Fibroblast of lung (primary cell): ENCODE measurements around the gene GAB1. TPM values are rescaled to one million over a fixed set of nuclear protein-coding genes. Genes with fewer than 3 reads are reported as not detected.

Experiments
- DNase-seq, 2 donors: peaks; one replicate each; pipeline versions ENCODE4 v3.0.0 to v3.0.0-alpha.2; 2010; ENCODE audit warnings: low read depth in 2 of 2
- H2AFZ ChIP-seq: 2 replicates; pipeline ENCODE4 v1.5.1; 2012; ENCODE audit warnings: low read length, control low read depth, inconsistent platforms
- H3K27ac ChIP-seq: 2 replicates; pipeline ENCODE4 v1.5.1; 2011; ENCODE audit warnings: low read length, control low read depth; ENCODE audit not compliant: insufficient read depth
- H3K27me3 ChIP-seq: 2 replicates; pipeline ENCODE4 v1.5.1; 2011; ENCODE audit warnings: mild to moderate bottlenecking, low read length; ENCODE audit not compliant: control insufficient read depth, insufficient read depth
- H3K36me3 ChIP-seq: 2 replicates; pipeline ENCODE4 v1.5.1; 2011; ENCODE audit warnings: low read length; ENCODE audit not compliant: control insufficient read depth, insufficient read depth
- H3K4me1 ChIP-seq: 2 replicates; pipeline ENCODE4 v1.5.1; 2011; ENCODE audit warnings: low read length; ENCODE audit not compliant: control insufficient read depth, insufficient read depth; ENCODE audit errors: extremely low read depth
- H3K4me2 ChIP-seq: 2 replicates; pipeline ENCODE4 v1.5.1; 2011; ENCODE audit warnings: low read length, control low read depth; ENCODE audit not compliant: insufficient read depth; ENCODE audit errors: extremely low read depth
- H3K4me3 ChIP-seq, 4 experiments: fragments of 200-600 bp in 1 of 4; sonication (generic) in 1 of 4; replicated peaks in 1 of 4; 2 replicates each; pipeline ENCODE4 v1.5.1; 2011 to 2016; ENCODE audit warnings: low read length in 4 of 4, low read depth in 3 of 4, mild to moderate bottlenecking in 3 of 4, control low read depth in 2 of 4, inconsistent platforms in 1 of 4, mixed read lengths in 1 of 4; ENCODE audit not compliant: insufficient read depth in 1 of 4; ENCODE audit errors: control extremely low read depth in 1 of 4
- H3K79me2 ChIP-seq: 2 replicates; pipeline ENCODE4 v1.5.1; 2012; ENCODE audit warnings: mild to moderate bottlenecking, low read length, inconsistent platforms; ENCODE audit not compliant: control insufficient read depth, insufficient read depth
- H3K9ac ChIP-seq: 2 replicates; pipeline ENCODE4 v1.5.1; 2011; ENCODE audit warnings: mild to moderate bottlenecking, low read length, control low read depth; ENCODE audit not compliant: insufficient read depth
- H3K9me3 ChIP-seq: 2 replicates; pipeline ENCODE4 v1.5.1; 2012; ENCODE audit warnings: low read depth, low read length; ENCODE audit not compliant: control insufficient read depth, insufficient read depth
- H4K20me1 ChIP-seq: 2 replicates; pipeline ENCODE4 v1.5.1; 2011; ENCODE audit warnings: low read length; ENCODE audit not compliant: control insufficient read depth, insufficient read depth; ENCODE audit errors: extremely low read depth
- CTCF ChIP-seq, 2 donors: IDR thresholded peaks in 1 of 2; conservative IDR thresholded peaks in 1 of 2; 1 replicate in 1 of 2; 2 replicates in 1 of 2; pipeline ENCODE4 v1.5.1; 2011 to 2012; ENCODE audit warnings: low read length in 2 of 2, control low read depth in 1 of 2, inconsistent platforms in 1 of 2, low read depth in 1 of 2, mild to moderate bottlenecking in 1 of 2
- EZH2 ChIP-seq: IDR thresholded peaks from 2 replicates; pipeline ENCODE4 v1.5.1; 2012; ENCODE audit warnings: low read length, control low read depth, mild to moderate bottlenecking; ENCODE audit errors: missing control alignments
- polyA plus RNA-seq, 2 donors: library from polyadenylated mRNA; depleted of rRNA in 1 of 2; stranded (reverse) in 1 of 2; unstranded in 1 of 2; fragments of >200 nt; gene quantifications; 2 replicates each; pipeline ENCODE4 v1.2.1, GENCODE V29; 2011 to 2012; ENCODE audit warnings: missing spikeins in 1 of 2
- total RNA-seq: library from RNA; depleted of rRNA; stranded (reverse); fragments of >200 nt; gene quantifications from 2 replicates; pipeline ENCODE4 v1.2.1, GENCODE V29; 2014

Gene GAB1
- total and polyA plus RNA-seq, 2 donors (not counting 1 experiment from before 2014, with no cell fraction given): 10.6 to 18.0 TPM

DNA sequence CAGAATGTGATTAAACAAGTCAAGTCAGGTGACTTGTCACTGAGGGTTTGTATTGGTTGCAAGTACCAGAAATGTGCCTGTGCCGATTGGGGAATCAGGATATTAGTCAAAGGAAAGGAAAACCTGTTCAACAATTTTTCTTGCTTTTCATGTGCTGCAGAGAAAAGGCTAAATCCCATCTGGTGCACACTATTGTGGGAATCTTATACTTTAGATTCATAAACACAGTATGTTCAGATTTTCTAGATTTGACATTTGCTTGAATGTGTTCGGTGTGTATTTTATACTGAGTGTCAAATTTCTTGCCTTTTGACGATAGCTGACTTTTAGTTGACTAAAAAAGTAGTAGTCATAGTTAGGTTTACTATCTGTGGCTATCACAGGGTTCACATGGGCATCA is 37.6 kb downstream of the GAB1 start:
- no peak overlapping the region for H3K9ac ChIP-seq

DNA sequence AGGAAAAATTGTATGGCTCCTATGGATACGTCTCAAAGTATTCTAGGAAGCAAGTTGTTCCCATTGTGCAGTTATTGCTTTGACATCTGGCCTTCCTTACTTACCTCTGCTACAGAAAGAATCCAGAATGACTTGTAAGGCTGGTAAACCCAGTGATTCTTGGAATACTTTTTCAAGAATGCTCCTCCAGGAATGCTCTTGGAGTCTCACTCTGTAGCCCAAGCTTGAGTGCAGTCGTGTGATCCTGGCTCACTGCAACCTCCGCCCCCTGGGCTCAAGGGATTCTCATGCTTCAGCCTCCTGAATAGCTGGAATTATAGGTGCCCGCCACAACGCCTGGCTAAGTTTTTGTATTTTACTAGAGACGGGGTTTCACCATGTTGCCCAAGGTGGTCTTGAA is 38.1 kb downstream of the GAB1 start:
- Histone ChIP-seq H3K27ac (no peak overlapping the region), H3K9ac (no peak overlapping the region), H3K27me3 (no peaks in the 10 kb centered on the region), H3K4me3 (no peak overlapping the region), H2AFZ (no peak overlapping the region), H4K20me1 (no peaks in the 10 kb centered on the region), H3K36me3 (no peaks in the 10 kb centered on the region), H3K9me3 (no peaks in the 10 kb centered on the region), H3K4me1 (peaks cover 2% of the 10 kb centered on the region), H3K4me2 (no peak overlapping the region), H3K79me2 (peaks cover 12% of the 10 kb centered on the region)
- DNase-seq: peak in 1 of 2 donors; percentile 16
- TF ChIP-seq EZH2 (no peak), CTCF (conservative IDR thresholded peaks at IDR 0.05 in 1 of 2, IDR thresholded peaks at IDR 0.05 in 1 of 2; ENCODE audit: low read depth in 1 of 2, low read length in 2 of 2) (no peak)

More for the DNA sequence above, 37.6 kb downstream of the GAB1 start:
- Histone ChIP-seq H3K9me3 (no peaks in the 10 kb centered on the region), H2AFZ (no peak overlapping the region), H4K20me1 (no peaks in the 10 kb centered on the region), H3K4me1 (peaks cover 2% of the 10 kb centered on the region), H3K79me2 (peaks cover 9% of the 10 kb centered on the region), H3K4me2 (no peak overlapping the region), H3K4me3 (no peak overlapping the region), H3K27me3 (no peaks in the 10 kb centered on the region), H3K36me3 (no peaks in the 10 kb centered on the region), H3K27ac (no peak overlapping the region)
- TF ChIP-seq EZH2 (no peak), CTCF (conservative IDR thresholded peaks at IDR 0.05 in 1 of 2, IDR thresholded peaks at IDR 0.05 in 1 of 2; ENCODE audit: low read depth in 1 of 2, low read length in 2 of 2) (no peak)
- DNase-seq: no peak

DNA sequence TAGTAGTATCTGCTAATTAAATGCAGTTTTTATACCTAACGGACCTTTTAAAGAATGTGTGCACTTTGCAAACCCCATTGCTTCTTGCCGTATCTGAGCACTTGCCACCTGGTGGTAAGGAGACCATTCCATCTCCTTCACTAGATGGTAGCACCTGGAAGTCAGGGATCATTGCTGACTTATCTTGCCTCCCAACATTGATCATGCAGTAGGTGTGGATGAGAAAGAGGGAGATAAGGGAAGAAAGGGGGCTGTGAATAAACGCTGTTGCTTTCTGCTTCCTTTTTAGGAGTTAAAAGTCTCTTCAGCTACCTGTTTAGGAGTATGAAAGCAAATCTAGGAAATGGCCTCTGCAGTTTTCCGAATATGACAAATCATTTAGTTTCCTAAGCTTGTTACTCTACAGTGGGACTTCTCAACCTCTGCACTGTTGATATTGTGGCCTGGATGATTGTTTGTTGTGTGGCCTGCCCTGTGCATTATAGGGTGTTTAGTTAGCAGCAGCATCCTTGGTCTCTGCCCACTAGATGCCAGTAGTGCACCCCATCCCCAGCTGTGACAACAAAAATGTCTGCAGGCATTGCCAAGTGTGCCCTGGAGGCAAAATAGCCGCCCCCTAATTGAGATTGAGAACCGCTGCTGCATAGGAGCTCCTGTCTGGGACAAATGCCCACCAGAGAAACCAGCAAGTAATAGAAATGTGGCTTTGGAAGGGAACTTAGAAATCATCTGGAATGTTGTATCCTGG is 38.8 kb downstream of the GAB1 start:
- Histone ChIP-seq H3K9ac (no peak overlapping the region), H3K4me3 (no peak overlapping the region), H3K27ac (no peak overlapping the region), H3K4me2 (no peak overlapping the region), H3K27me3 (no peaks in the 10 kb centered on the region), H3K36me3 (no peaks in the 10 kb centered on the region), H3K4me1 (peaks cover 2% of the 10 kb centered on the region), H3K79me2 (peaks cover 7% of the 10 kb centered on the region), H4K20me1 (no peaks in the 10 kb centered on the region), H2AFZ (no peak overlapping the region), H3K9me3 (no peaks in the 10 kb centered on the region)
- peak; percentile 20 to 45 for DNase-seq
- TF ChIP-seq CTCF (conservative IDR thresholded peaks at IDR 0.05 in 1 of 2, IDR thresholded peaks at IDR 0.05 in 1 of 2; ENCODE audit: low read depth in 1 of 2, low read length in 2 of 2) (peak; percentile 28 to 66), EZH2 (no peak)
